Measurements from ENCODE around the gene YARS2.

DNA sequence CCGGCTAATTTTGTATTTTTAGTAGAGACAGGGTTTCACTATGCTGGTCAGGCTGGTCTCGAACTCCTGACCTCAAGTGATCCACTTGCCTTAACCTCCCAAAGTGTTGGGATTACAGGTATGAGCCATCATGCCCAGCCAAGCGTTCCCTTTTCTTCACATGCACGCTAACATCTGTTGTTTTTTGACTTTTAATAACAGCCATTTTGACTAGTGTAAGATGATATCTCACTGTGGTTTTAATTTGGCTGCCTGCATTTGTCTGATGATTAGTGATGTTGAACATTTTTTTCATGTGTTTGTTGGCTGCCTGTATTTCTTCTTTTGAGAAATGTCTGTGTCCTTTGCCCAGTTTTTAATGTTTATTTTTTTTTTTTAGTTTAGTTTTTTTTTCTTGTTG lies 10.2 kb upstream of the YARS2 start:
- TF ChIP-seq, protein P1, sequence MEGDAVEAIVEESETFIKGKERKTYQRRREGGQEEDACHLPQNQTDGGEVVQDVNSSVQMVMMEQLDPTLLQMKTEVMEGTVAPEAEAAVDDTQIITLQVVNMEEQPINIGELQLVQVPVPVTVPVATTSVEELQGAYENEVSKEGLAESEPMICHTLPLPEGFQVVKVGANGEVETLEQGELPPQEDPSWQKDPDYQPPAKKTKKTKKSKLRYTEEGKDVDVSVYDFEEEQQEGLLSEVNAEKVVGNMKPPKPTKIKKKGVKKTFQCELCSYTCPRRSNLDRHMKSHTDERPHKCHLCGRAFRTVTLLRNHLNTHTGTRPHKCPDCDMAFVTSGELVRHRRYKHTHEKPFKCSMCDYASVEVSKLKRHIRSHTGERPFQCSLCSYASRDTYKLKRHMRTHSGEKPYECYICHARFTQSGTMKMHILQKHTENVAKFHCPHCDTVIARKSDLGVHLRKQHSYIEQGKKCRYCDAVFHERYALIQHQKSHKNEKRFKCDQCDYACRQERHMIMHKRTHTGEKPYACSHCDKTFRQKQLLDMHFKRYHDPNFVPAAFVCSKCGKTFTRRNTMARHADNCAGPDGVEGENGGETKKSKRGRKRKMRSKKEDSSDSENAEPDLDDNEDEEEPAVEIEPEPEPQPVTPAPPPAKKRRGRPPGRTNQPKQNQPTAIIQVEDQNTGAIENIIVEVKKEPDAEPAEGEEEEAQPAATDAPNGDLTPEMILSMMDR (IDR thresholded peaks at IDR 0.05; ENCODE audit: low read length) = no peak
- no peak for TF ChIP-seq EZH2 (IDR thresholded peaks at IDR 0.05; ENCODE audit: borderline replicate concordance, low read length)

Data from OCI-LY1 (cell line).